Measurements from ENCODE around the gene B4GALT5. TPM values are rescaled to one million over a fixed set of nuclear protein-coding genes. Genes with fewer than 3 reads are reported as not detected.
A peak's percentile ranks its signal among the peaks of the same experiment; 100 is the strongest.

The B4GALT5 gene
- total RNA-seq (2021; ENCODE audit: unreplicated experiment) (92.5 TPM), Bru-seq, nascent RNA (percentile 96 among the genes with signal in this experiment), BruChase-seq, experiment 1, labeled RNA remaining after a 6-hour chase (percentile 96 among the genes with signal in this experiment), BruChase-seq, experiment 2, labeled RNA remaining after a 2-hour chase (percentile 96 among the genes with signal in this experiment)
- polyA plus RNA-seq (2012), result 39.5 and 44.4 TPM in 2 replicates
- long read RNA-seq, full-length matches to known transcripts, result 10 of 94 reads
- long read RNA-seq, partial matches to known transcripts, result 2 of 94 reads
- long read RNA-seq, other reads (novel, unspliced or antisense), result 82 of 94 reads

- ChIA-PET RAD21 (ENCODE audit: low non-redundant PET in 1 of 2, low total read pairs in 2 of 2, uncharacterized antibody in 2 of 2, unreplicated experiment in 2 of 2) (interaction anchor here (0.6 to 0.7 kb wide), 2 partner anchors 10 to 402 kb away, joined by 3 read pairs; no protein-coding TSS in a partner anchor), POLR2A (interaction anchor here (0.6 to 1.4 kb wide), 8 partner anchors 13 to 99 kb away, joined by 3 to 6 read pairs (median 3); partner anchors contain the start of gene SLC9A8), CTCF (interaction anchor here (1.4 kb wide), 1 partner anchor 13 kb away, joined by 3 read pairs; no protein-coding TSS in a partner anchor)
- TF ChIP-seq JUND (IDR thresholded peaks at IDR 0.05) (no peak), ELF1 (IDR thresholded peaks at IDR 0.05; ENCODE audit: borderline replicate concordance, low read depth) (no peak), CBX3 (IDR thresholded peaks at IDR 0.05; ENCODE audit: low read depth) (peak; percentile 76), TCF7L2 (IDR thresholded peaks at IDR 0.05; ENCODE audit: borderline replicate concordance, extremely low read depth, insufficient read depth, insufficient read length) (peak; percentile 47), POLR2A (IDR thresholded peaks at IDR 0.05; ENCODE audit: borderline replicate concordance, extremely low read depth, insufficient read depth, insufficient read length) (peak; percentile 56), CTCF (IDR thresholded peaks at IDR 0.05 in 2 of 3, conservative IDR thresholded peaks at IDR 0.05 in 1 of 3; ENCODE audit: borderline replicate concordance in 1 of 3, insufficient read depth in 1 of 3, low read depth in 2 of 3, low read length in 2 of 3) (no peak), POLR2AphosphoS5 (IDR thresholded peaks at IDR 0.05; ENCODE audit: low read depth, low read length) (peak; percentile 70), RAD21 (IDR thresholded peaks at IDR 0.05; ENCODE audit: low read depth) (0 out of 2 replicates have a peak, but pooled peaks have one; percentile 31), CEBPB (IDR thresholded peaks at IDR 0.05; ENCODE audit: low read depth) (no peak), EZH2 (IDR thresholded peaks at IDR 0.05) (no peak), ZFX (IDR thresholded peaks at IDR 0.05) (peak; percentile 83), FOSL1 (IDR thresholded peaks at IDR 0.05; ENCODE audit: low read depth) (peak; percentile 53; the same call in 1 of the 2 replicates), ZBTB33 (IDR thresholded peaks at IDR 0.05; ENCODE audit: extremely low read depth, insufficient replicate concordance, low read length) (peak; percentile 51), YY1 (IDR thresholded peaks at IDR 0.05; ENCODE audit: extremely low read depth, insufficient replicate concordance, low read depth, low read length) (peak; percentile 84), EGR1 (IDR thresholded peaks at IDR 0.05; ENCODE audit: low read depth) (peak; percentile 56), SP1 (IDR thresholded peaks at IDR 0.05; ENCODE audit: low read depth) (peak; percentile 81), MAX (IDR thresholded peaks at IDR 0.05) (peak; percentile 74)
- TF ChIP-seq, protein P1, sequence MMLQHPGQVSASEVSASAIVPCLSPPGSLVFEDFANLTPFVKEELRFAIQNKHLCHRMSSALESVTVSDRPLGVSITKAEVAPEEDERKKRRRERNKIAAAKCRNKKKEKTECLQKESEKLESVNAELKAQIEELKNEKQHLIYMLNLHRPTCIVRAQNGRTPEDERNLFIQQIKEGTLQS (IDR thresholded peaks at IDR 0.05), result no peak
- Histone ChIP-seq H3K27me3 (ENCODE audit: insufficient read depth, low read length) (no peaks in the 10 kb centered on the region), H3K79me2 (ENCODE audit: insufficient read depth, low read length) (peaks cover 45% of the 10 kb centered on the region), H3K4me1 (ENCODE audit: control insufficient read depth in 1 of 2, insufficient read depth in 2 of 2, low read length in 2 of 2) (peaks cover 42 to 50% of the 10 kb centered on the region in 2 experiments), H3K4me2 (ENCODE audit: low read length) (peak within 1 kb of the TSS; percentile 97), H3K9me3 (ENCODE audit: control insufficient read depth in 1 of 2, insufficient read depth in 1 of 2, low read depth in 1 of 2, low read length in 2 of 2) (no peaks in the 10 kb centered on the region), H4K20me1 (ENCODE audit: insufficient read depth) (no peaks in the 10 kb centered on the region), H2AFZ (ENCODE audit: low read depth, low read length, poor library complexity, severe bottlenecking) (peak within 1 kb of the TSS; percentile 5), H3K9me2 (ENCODE audit: insufficient read depth) (no peaks in the 10 kb centered on the region), H3K9ac (ENCODE audit: low read length) (peak within 1 kb of the TSS; percentile 88), H3K4me3 (replicated peaks in 1 of 2; ENCODE audit: low read depth in 1 of 2, low read length in 2 of 2) (peak within 1 kb of the TSS; percentile 79 to 83), H3K36me3 (ENCODE audit: control insufficient read depth in 1 of 2, insufficient read depth in 2 of 2, low read length in 2 of 2) (no peaks in the 10 kb centered on the region), H3K27ac (ENCODE audit: low read depth, low read length) (peak within 1 kb of the TSS; percentile 95)
- ATAC-seq, result peak; percentile 76
- peak; percentile 80 for DNase-seq (ENCODE audit: low read depth, low spot score)
- TSS peak; percentile 52 for BruUV-seq (replicated peaks)
- intact Hi-C loops (cut with micrococcal nuclease), result loop anchor here (5.0 kb wide), 3 partner anchors 37 to 102 kb away; no protein-coding TSS in a partner anchor
These were observed at the start of gene B4GALT5 for GRCh38 chr20:49713753-49714712. B4GALT5 (minus strand) TSS chr20:49713878; CDS start chr20:49713690, 188 bp downstream.
